Panc1 (cell line): ENCODE results near the gene FAM241B. TPM values are rescaled to one million over a fixed set of nuclear protein-coding genes. Genes with fewer than 3 reads are reported as not detected.

ENCODE experiments used
- ATAC-seq: fragments of 200-7000 bp; cut with Tn5 transposase; 2 replicates; pipeline ENCODE4 v1.9.1; 2020; ENCODE audit warnings: mild to moderate bottlenecking, moderate library complexity
- BruUV-seq: library from RNA; stranded (reverse); fragments of 400-500 nt; replicated peaks from 2 replicates; lab custom pipeline; 2021; lab: Mats Ljungman, UMichigan
- CTCF ChIA-PET: fragments of 300-600 bp; sonication (Branson Sonifier 250); formaldehyde crosslinking; loops from one replicate; lab custom pipeline; 2022; ENCODE audit warnings: antibody characterized with exemption; lab: Charles Lee
- POLR2A ChIA-PET: fragments of 300-600 bp; sonication (Branson Sonifier 250); formaldehyde crosslinking; loops from one replicate; lab custom pipeline; 2022; ENCODE audit warnings: antibody characterized with exemption; lab: Charles Lee
- DNase-seq: peaks from one replicate; pipeline ENCODE4 v3.0.0-alpha.2; 2010; ENCODE audit warnings: low read depth, low spot score
- H3K27ac ChIP-seq: 2 replicates; pipeline ENCODE4 v1.5.1; 2011; ENCODE audit warnings: mild to moderate bottlenecking, low read length, inconsistent platforms
- H3K27me3 ChIP-seq: fragments of 200-500 bp; sonication (Bioruptor generic); 2 replicates; pipeline ENCODE4 v1.6.0; 2014; ENCODE audit warnings: low read length, inconsistent platforms; ENCODE audit not compliant: control insufficient read depth, insufficient read depth
- H3K36me3 ChIP-seq: fragments of 200-500 bp; sonication (Bioruptor generic); 2 replicates; pipeline ENCODE4 v1.5.1; 2014; ENCODE audit warnings: inconsistent platforms, mild to moderate bottlenecking, low read length, moderate library complexity; ENCODE audit not compliant: control insufficient read depth, insufficient read depth
- H3K4me1 ChIP-seq: 2 replicates; pipeline ENCODE4 v1.5.1; 2011; ENCODE audit warnings: inconsistent platforms, mild to moderate bottlenecking, low read length, moderate library complexity; ENCODE audit not compliant: control insufficient read depth, insufficient read depth
- H3K4me3 ChIP-seq, 2 experiments: 2 replicates each; pipeline ENCODE4 v1.5.1; 2011 to 2012; ENCODE audit warnings: low read depth in 2 of 2, low read length in 2 of 2, mild to moderate bottlenecking in 2 of 2, inconsistent platforms in 1 of 2, moderate library complexity in 1 of 2
- H3K9me3 ChIP-seq: fragments of 200-500 bp; sonication (Bioruptor generic); 2 replicates; pipeline ENCODE4 v1.5.1; 2014; ENCODE audit warnings: low read depth, mild to moderate bottlenecking, inconsistent platforms, low read length, moderate library complexity; ENCODE audit not compliant: control insufficient read depth, insufficient read depth
- CTCF ChIP-seq: fragments of 450-650 bp; IDR thresholded peaks from 2 replicates; pipeline ENCODE4 v1.5.1; 2017; ENCODE audit warnings: mild to moderate bottlenecking
- POLR2AphosphoS5 ChIP-seq: IDR thresholded peaks from 2 replicates; pipeline ENCODE4 v1.6.1; 2012; ENCODE audit warnings: mild to moderate bottlenecking, low read depth, low read length, moderate library complexity
- REST ChIP-seq, 2 experiments: IDR thresholded peaks; 2 replicates each; pipeline ENCODE4 v1.6.1; 2011 to 2012; ENCODE audit warnings: low read depth in 2 of 2, control low read depth in 1 of 2, low read length in 1 of 2, mild to moderate bottlenecking in 1 of 2, moderate library complexity in 1 of 2; ENCODE audit not compliant: insufficient read depth in 1 of 2
- SIN3A ChIP-seq: IDR thresholded peaks from 2 replicates; pipeline ENCODE4 v1.6.1; 2012; ENCODE audit warnings: low read depth, mild to moderate bottlenecking, low read length, moderate library complexity, borderline replicate concordance; ENCODE audit not compliant: insufficient read depth
- TCF7L2 ChIP-seq: IDR thresholded peaks from 2 replicates; pipeline ENCODE4 v1.6.1; 2011; ENCODE audit warnings: mild to moderate bottlenecking, low read depth, low read length, inconsistent platforms
- in situ Hi-C: cut with HindIII; loops from 2 replicates; pipeline ENCODE4 v1.10.0; 2016; ENCODE audit warnings: low sequenced_read_pairs, low pct_unique_long_range_greater_than_20kb
- intact Hi-C: fragments of 100-400 bp; cut with micrococcal nuclease; formaldehyde crosslinking; loops from one replicate; pipeline ENCODE4 v1.10.0; 2022; ENCODE audit not compliant: unreplicated experiment
- total RNA-seq: library from RNA; stranded (reverse); gene quantifications from one replicate; pipeline ENCODE4 v1.2.1, GENCODE V29; 2021; ENCODE audit not compliant: unreplicated experiment

Gene FAM241B
- total RNA-seq, 1 experiment from 2014 or later, result 29.1 TPM

GRCh38 chr10:69661414-69662172 is 31.5 kb downstream of the FAM241B start:
- Histone ChIP-seq H3K4me1 (no peaks in the 10 kb centered on the region), H3K9me3 (no peaks in the 10 kb centered on the region), H3K27me3 (peaks cover 11% of the 10 kb centered on the region; the same call in 1 of the 2 replicates), H3K36me3 (no peaks in the 10 kb centered on the region), H3K27ac (no peak overlapping the region), H3K4me3 (no peak overlapping the region)
- intact Hi-C loops (no loop called here), in situ Hi-C loops (no loop called here)
- no peak for TF ChIP-seq REST (IDR thresholded peaks at IDR 0.05; ENCODE audit: insufficient read depth in 1 of 2, low read depth in 2 of 2, low read length in 1 of 2)
- TF ChIP-seq CTCF, result no peak
- TF ChIP-seq POLR2AphosphoS5, result no peak
- TF ChIP-seq TCF7L2, result no peak
- no peak for TF ChIP-seq SIN3A
- POLR2A ChIA-PET, result interaction anchor here (0.6 kb wide), 1 partner anchor 206 kb away, joined by 8 read pairs; no protein-coding TSS in a partner anchor
- DNase-seq (no peak), ATAC-seq (no peak)
- CTCF ChIA-PET, result no interaction called here
- no TSS peak for BruUV-seq

- Histone ChIP-seq H3K27ac (no peak overlapping the region), H3K4me1 (no peaks in the 10 kb centered on the region), H3K4me3 (no peak overlapping the region), H3K9me3 (no peaks in the 10 kb centered on the region), H3K36me3 (no peaks in the 10 kb centered on the region), H3K27me3 (peaks cover 11% of the 10 kb centered on the region)
- no TSS peak for BruUV-seq
- ATAC-seq, result no peak
- intact Hi-C loops, result no loop called here
- CTCF ChIA-PET, result no interaction called here
- DNase-seq, result no peak
- TF ChIP-seq TCF7L2, result no peak
- no peak for TF ChIP-seq CTCF
- no peak for TF ChIP-seq POLR2AphosphoS5
- TF ChIP-seq SIN3A, result no peak
- no peak for TF ChIP-seq REST (IDR thresholded peaks at IDR 0.05; ENCODE audit: insufficient read depth in 1 of 2, low read depth in 2 of 2, low read length in 1 of 2)
- in situ Hi-C loops, result no loop called here
- POLR2A ChIA-PET, result no interaction called here
These were observed 32.3 kb downstream of the FAM241B start for GRCh38 chr10:69662173-69662877.
